Measurements from ENCODE around the gene AGGF1.

- no peak for TF ChIP-seq POLR2A (IDR thresholded peaks at IDR 0.05)
- no peak for TF ChIP-seq CTCF (IDR thresholded peaks at IDR 0.05)
- TF ChIP-seq POLR2AphosphoS5 (IDR thresholded peaks at IDR 0.05; ENCODE audit: insufficient read depth in 1 of 2, low read depth in 1 of 2), result no peak
These were observed 5.7 kb upstream of the AGGF1 start for GRCh38 chr5:77024490-77024889.

Data from vagina (tissue), 2 donors.